Measurements from ENCODE around the gene LGMN.

Gene LGMN

GRCh38 chr14:92729634-92730358, 18.6 kb downstream of the LGMN start:
- TF ChIP-seq TAF1 (IDR thresholded peaks at IDR 0.05; ENCODE audit: borderline replicate concordance, insufficient read depth, low read length) = no peak
- no peak for TF ChIP-seq REST (IDR thresholded peaks at IDR 0.05; ENCODE audit: insufficient read depth in 1 of 2, low read depth in 2 of 2, low read length in 2 of 2)
- TF ChIP-seq POLR2AphosphoS5 (IDR thresholded peaks at IDR 0.05; ENCODE audit: low read depth, low read length) = no peak
- TF ChIP-seq FOXP2 (optimal IDR thresholded peaks at IDR 0.05; ENCODE audit: borderline replicate concordance, extremely low read depth, extremely low read length, insufficient read depth) = no peak
- TF ChIP-seq SIN3A (IDR thresholded peaks at IDR 0.05; ENCODE audit: borderline replicate concordance, insufficient read depth, low read length) = no peak

GRCh38 chr14:92728759-92729364, 19.6 kb downstream of the LGMN start:
- no peak for TF ChIP-seq TAF1 (IDR thresholded peaks at IDR 0.05; ENCODE audit: borderline replicate concordance, insufficient read depth, low read length)
- no peak for TF ChIP-seq REST (IDR thresholded peaks at IDR 0.05; ENCODE audit: insufficient read depth in 1 of 2, low read depth in 2 of 2, low read length in 2 of 2)
- no peak for TF ChIP-seq POLR2AphosphoS5 (IDR thresholded peaks at IDR 0.05; ENCODE audit: low read depth, low read length)

GRCh38 chr14:92726933-92727262, 21.5 kb downstream of the LGMN start:
- no peak for TF ChIP-seq POLR2AphosphoS5 (IDR thresholded peaks at IDR 0.05; ENCODE audit: low read depth, low read length)
- TF ChIP-seq SIN3A (IDR thresholded peaks at IDR 0.05; ENCODE audit: borderline replicate concordance, insufficient read depth, low read length) = no peak
- TF ChIP-seq TAF1 (IDR thresholded peaks at IDR 0.05; ENCODE audit: borderline replicate concordance, insufficient read depth, low read length) = no peak
- no peak for TF ChIP-seq FOXP2 (optimal IDR thresholded peaks at IDR 0.05; ENCODE audit: borderline replicate concordance, extremely low read depth, extremely low read length, insufficient read depth)
- TF ChIP-seq REST (IDR thresholded peaks at IDR 0.05; ENCODE audit: insufficient read depth in 1 of 2, low read depth in 2 of 2, low read length in 2 of 2) = no peak

GRCh38 chr14:92726135-92726932, 22.1 kb downstream of the LGMN start:
- TF ChIP-seq FOXP2 (optimal IDR thresholded peaks at IDR 0.05; ENCODE audit: borderline replicate concordance, extremely low read depth, extremely low read length, insufficient read depth) (peak; percentile 59), REST (IDR thresholded peaks at IDR 0.05; ENCODE audit: insufficient read depth in 1 of 2, low read depth in 2 of 2, low read length in 2 of 2) (no peak), TAF1 (IDR thresholded peaks at IDR 0.05; ENCODE audit: borderline replicate concordance, insufficient read depth, low read length) (no peak)

Data from PFSK-1 (cell line).